Muscle layer of colon (tissue), 2 donors: Measurements from ENCODE around the gene PLD5.
"Not testable (repeated sequence)": the region's sequence is repeated elsewhere in the genome, so short reads cannot be mapped to it uniquely, and the experiment has no call there.

Source experiments
- H3K27ac ChIP-seq: one replicate; pipeline ENCODE4 v1.7.0; 2013; ENCODE audit warnings: low read depth, mild to moderate bottlenecking, low read length, moderate library complexity
- H3K27me3 ChIP-seq, 2 donors: one replicate each; pipeline ENCODE4 v1.7.0; 2013; ENCODE audit warnings: low read length in 2 of 2, mild to moderate bottlenecking in 2 of 2; ENCODE audit not compliant: insufficient read depth in 2 of 2, control insufficient read depth in 1 of 2
- H3K36me3 ChIP-seq: one replicate; pipeline ENCODE4 v1.7.0; 2013; ENCODE audit warnings: mild to moderate bottlenecking, low read length; ENCODE audit not compliant: insufficient read depth
- H3K4me1 ChIP-seq: one replicate; pipeline ENCODE4 v1.7.0; 2013; ENCODE audit warnings: mild to moderate bottlenecking, low read length; ENCODE audit not compliant: insufficient read depth
- H3K4me3 ChIP-seq, 2 donors: one replicate each; pipeline ENCODE4 v1.7.0; 2013; ENCODE audit warnings: low read length in 2 of 2, low read depth in 1 of 2, mild to moderate bottlenecking in 1 of 2, moderate library complexity in 1 of 2
- H3K9ac ChIP-seq: one replicate; pipeline ENCODE4 v1.7.0; 2013; ENCODE audit warnings: low read length
- H3K9me3 ChIP-seq: one replicate; pipeline ENCODE4 v1.7.0; 2013; ENCODE audit warnings: mild to moderate bottlenecking, low read length
- donor health status: abdominal sarcoma.
- donor health status: Adenocarcinoma of cecum.

Gene PLD5

GRCh38 chr1:242139442-242139841 lies 385.1 kb downstream of the PLD5 start:
- Histone ChIP-seq H3K4me1 (no peaks in the 10 kb centered on the region), H3K9ac (no peak overlapping the region), H3K36me3 (no peaks in the 10 kb centered on the region), H3K4me3 (no peak overlapping the region), H3K27me3 (no peaks in the 10 kb centered on the region), H3K27ac (no peak overlapping the region), H3K9me3 (no peaks in the 10 kb centered on the region)

GRCh38 chr1:242133796-242134195 lies 390.7 kb downstream of the PLD5 start:
- no peaks in the 10 kb centered on the region for H3K27me3 ChIP-seq
- H3K9me3 ChIP-seq: no peaks in the 10 kb centered on the region
- no peak overlapping the region for H3K27ac ChIP-seq
- no peaks in the 10 kb centered on the region for H3K36me3 ChIP-seq
- H3K4me3 ChIP-seq: no peak overlapping the region
- H3K9ac ChIP-seq: no peak overlapping the region
- H3K4me1 ChIP-seq: no peaks in the 10 kb centered on the region

DNA sequence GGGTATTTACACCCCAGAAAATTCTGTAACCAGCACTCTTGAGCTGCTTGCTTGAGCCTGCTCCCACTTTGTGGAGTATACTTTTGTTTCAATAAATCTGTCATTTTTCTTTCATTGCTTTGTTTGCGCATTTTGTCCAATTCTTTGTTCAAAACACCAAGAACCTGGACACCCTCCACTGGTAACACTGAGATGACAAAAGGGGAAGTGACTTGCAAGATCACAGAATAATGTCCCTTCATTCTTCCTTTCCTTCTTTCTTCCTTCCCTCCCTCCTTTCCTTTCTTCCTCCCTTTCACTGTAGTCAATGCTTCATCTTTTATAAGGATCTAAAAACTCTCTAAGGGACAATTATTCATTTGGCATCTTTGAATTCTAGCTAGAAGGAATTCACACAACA lies 391.1 kb downstream of the PLD5 start:
- H3K4me3 ChIP-seq: no peak overlapping the region
- H3K36me3 ChIP-seq: no peaks in the 10 kb centered on the region

DNA sequence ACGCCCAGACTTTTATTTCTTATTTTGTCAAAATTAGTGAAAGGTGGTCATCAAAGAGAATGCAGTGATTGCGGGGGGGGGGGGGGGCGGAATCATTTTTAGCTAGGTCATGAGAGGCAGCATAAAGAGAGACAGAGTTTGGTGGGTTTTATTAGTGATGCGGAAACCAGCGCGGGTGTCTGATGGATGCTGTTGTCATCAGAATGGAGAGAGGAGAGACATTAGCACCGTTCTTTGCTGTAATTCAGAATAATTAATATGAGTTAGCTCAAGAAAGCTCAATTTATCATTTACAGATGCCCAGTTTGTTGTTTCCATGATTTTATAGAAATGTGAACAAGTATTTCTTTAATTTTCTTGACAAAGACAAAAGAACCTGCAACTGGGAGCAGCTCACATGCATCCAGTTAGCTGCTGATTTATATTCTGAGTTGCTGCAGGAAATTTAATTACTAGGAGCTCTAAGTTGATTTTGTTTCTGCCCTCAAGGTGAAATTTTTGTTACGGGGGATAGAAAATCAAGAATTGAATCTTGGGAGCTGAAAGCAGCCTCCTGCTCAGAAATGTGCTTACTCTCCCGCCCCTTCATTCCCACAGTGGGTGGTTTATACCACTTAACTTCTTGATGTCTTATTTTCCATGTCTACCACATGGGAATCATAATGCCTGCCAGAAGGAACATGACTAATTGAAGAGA lies 392.2 kb downstream of the PLD5 start:
- H3K4me3 ChIP-seq: no peak overlapping the region
- no peaks in the 10 kb centered on the region for H3K36me3 ChIP-seq
- no peaks in the 10 kb centered on the region for H3K4me1 ChIP-seq
- no peak overlapping the region for H3K27ac ChIP-seq
- no peaks in the 10 kb centered on the region for H3K9me3 ChIP-seq
- no peak overlapping the region for H3K9ac ChIP-seq
- no peaks in the 10 kb centered on the region for H3K27me3 ChIP-seq

More for the DNA sequence above, 391.1 kb downstream of the PLD5 start:
- H3K4me1 ChIP-seq: no peaks in the 10 kb centered on the region
- no peak overlapping the region for H3K27ac ChIP-seq
- H3K9ac ChIP-seq: no peak overlapping the region
- no peaks in the 10 kb centered on the region for H3K9me3 ChIP-seq
- no peaks in the 10 kb centered on the region for H3K27me3 ChIP-seq

DNA sequence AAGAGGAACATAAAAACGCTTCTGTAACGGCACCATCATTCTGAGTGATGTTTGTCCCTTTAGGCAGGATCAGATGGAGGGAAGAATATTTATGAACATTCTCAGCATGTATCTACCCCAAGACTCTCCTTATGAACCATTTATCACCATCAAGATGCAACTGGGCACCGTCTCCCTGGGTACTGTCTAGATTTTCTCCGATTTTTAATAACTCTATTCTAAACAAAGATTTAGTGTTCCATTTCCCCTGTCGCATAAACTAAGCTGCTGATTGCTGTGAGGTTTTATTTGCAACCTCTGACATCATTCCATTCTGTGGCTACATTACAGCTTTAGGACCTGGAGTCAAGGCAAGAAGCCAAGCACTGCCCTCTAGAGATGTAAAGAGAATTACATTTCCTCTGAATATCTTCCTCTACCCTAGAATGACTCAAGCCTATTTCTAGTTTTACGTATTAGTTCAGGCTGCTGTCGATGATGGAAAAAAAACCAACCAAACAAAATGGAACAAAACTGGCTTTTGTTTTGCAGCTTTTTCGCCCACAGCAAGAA lies 395.5 kb downstream of the PLD5 start:
- no peak overlapping the region for H3K27ac ChIP-seq
- H3K4me3 ChIP-seq: no peak overlapping the region
- H3K27me3 ChIP-seq: no peaks in the 10 kb centered on the region
- no peaks in the 10 kb centered on the region for H3K9me3 ChIP-seq
- H3K9ac ChIP-seq: no peak overlapping the region
- H3K36me3 ChIP-seq: no peaks in the 10 kb centered on the region
- H3K4me1 ChIP-seq: no peaks in the 10 kb centered on the region

GRCh38 chr1:242120432-242120831 lies 404.1 kb downstream of the PLD5 start:
- H3K27ac ChIP-seq: no peak overlapping the region
- H3K9me3 ChIP-seq: no peaks in the 10 kb centered on the region

DNA sequence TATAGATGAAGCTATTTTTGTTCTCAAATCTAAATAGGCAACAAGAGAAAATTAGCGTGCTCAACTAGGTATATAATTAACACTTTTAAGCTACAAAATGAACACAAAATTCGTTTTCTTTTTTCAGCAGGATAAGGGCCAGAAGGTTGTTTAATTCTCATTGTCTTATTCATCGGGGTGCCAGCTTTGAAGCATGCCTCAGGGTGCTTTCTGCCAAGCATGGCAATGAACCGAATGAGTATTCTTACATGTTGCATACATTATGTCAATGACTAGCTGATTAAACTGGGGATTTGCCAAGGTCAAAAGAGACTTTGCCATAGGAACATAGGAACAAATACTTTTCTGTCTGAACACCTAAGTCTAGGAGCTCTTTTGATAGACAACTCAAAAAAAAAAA lies 423.6 kb downstream of the PLD5 start:
- no peak overlapping the region for H3K27ac ChIP-seq
- H3K4me3 ChIP-seq: no peak overlapping the region
- no peaks in the 10 kb centered on the region for H3K9me3 ChIP-seq
- no peaks in the 10 kb centered on the region for H3K36me3 ChIP-seq
- H3K4me1 ChIP-seq: no peaks in the 10 kb centered on the region
- no peaks in the 10 kb centered on the region for H3K27me3 ChIP-seq
- no peak overlapping the region for H3K9ac ChIP-seq

More at GRCh38 chr1:242120432-242120831, 404.1 kb downstream of the PLD5 start:
- Histone ChIP-seq H3K4me1 (no peaks in the 10 kb centered on the region), H3K27me3 (no peaks in the 10 kb centered on the region), H3K36me3 (no peaks in the 10 kb centered on the region), H3K9ac (no peak overlapping the region), H3K4me3 (no peak overlapping the region)

DNA sequence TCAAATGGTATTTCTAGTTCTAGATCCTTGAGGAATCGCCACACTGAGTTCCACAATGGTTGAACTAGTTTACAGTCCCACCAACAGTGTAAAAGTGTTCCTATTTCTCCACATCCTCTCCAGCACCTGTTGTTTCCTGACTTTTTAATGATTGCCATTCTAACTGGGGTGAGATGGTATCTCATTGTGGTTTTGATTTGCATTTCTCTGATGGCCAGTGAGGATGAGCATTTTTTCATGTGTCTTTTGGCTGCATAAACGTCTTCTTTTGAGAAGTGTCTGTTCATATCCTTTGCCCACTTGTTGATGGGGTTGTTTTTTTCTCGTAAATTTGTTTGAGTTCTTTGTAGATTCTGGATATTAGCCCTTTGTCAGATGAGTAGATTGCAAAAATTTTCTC lies 427.2 kb downstream of the PLD5 start:
- not testable (repeated sequence) for H3K9me3 ChIP-seq, H3K27ac ChIP-seq, H3K36me3 ChIP-seq, H3K9ac ChIP-seq, H3K27me3 ChIP-seq, H3K4me3 ChIP-seq, H3K4me1 ChIP-seq

GRCh38 chr1:242093116-242093515 lies 431.4 kb downstream of the PLD5 start:
- Histone ChIP-seq H3K9me3 (no peaks in the 10 kb centered on the region), H3K4me3 (no peak overlapping the region), H3K27me3 (no peaks in the 10 kb centered on the region), H3K36me3 (no peaks in the 10 kb centered on the region), H3K27ac (no peak overlapping the region), H3K4me1 (no peaks in the 10 kb centered on the region), H3K9ac (no peak overlapping the region)

GRCh38 chr1:242089911-242090310 lies 434.6 kb downstream of the PLD5 start:
- H3K4me3 ChIP-seq: no peak overlapping the region
- no peak overlapping the region for H3K9ac ChIP-seq
- no peak overlapping the region for H3K27ac ChIP-seq
- no peaks in the 10 kb centered on the region for H3K36me3 ChIP-seq
- no peaks in the 10 kb centered on the region for H3K27me3 ChIP-seq
- H3K9me3 ChIP-seq: no peaks in the 10 kb centered on the region
- no peaks in the 10 kb centered on the region for H3K4me1 ChIP-seq

DNA sequence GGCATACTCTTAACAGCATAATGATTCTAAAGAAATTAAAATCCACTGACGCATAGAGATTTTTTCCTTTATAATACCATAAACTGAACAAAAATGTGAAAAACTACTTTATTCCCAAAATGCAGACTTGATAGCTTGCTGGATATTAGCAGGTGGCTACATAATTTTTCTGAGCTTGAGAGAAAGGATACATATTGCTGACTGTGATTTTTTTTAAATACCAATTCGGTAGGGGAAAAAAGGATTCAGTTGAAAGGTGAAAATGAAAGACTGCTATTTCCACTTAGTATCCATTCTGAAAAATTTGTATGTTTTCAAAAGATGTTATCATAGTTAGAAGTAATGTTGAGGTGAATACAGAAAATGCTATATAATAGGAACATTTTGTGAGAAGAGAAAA lies 435.6 kb downstream of the PLD5 start:
- Histone ChIP-seq H3K9me3 (no peaks in the 10 kb centered on the region), H3K4me1 (no peaks in the 10 kb centered on the region)

GRCh38 chr1:242086706-242087105 lies 437.8 kb downstream of the PLD5 start:
- Histone ChIP-seq H3K9ac (no peak overlapping the region), H3K9me3 (no peaks in the 10 kb centered on the region), H3K27me3 (no peaks in the 10 kb centered on the region), H3K27ac (no peak overlapping the region), H3K4me3 (no peak overlapping the region), H3K4me1 (no peaks in the 10 kb centered on the region), H3K36me3 (no peaks in the 10 kb centered on the region)

More for the DNA sequence above, 435.6 kb downstream of the PLD5 start:
- no peak overlapping the region for H3K4me3 ChIP-seq
- H3K9ac ChIP-seq: no peak overlapping the region
- no peak overlapping the region for H3K27ac ChIP-seq
- H3K27me3 ChIP-seq: no peaks in the 10 kb centered on the region
- no peaks in the 10 kb centered on the region for H3K36me3 ChIP-seq
